GM19025 (cell line): ENCODE data around the gene MITD1.
"Not testable (repeated sequence)": the region's sequence is repeated elsewhere in the genome, so short reads cannot be mapped to it uniquely, and the experiment has no call there.

Source experiments
- ATAC-seq: cut with Tn5 transposase; IDR thresholded peaks from one replicate; pipeline ENCODE4 v1.9.1; 2021; ENCODE audit warnings: mild to moderate bottlenecking, low read depth, moderate library complexity; ENCODE audit not compliant: unreplicated experiment

The MITD1 gene

DNA sequence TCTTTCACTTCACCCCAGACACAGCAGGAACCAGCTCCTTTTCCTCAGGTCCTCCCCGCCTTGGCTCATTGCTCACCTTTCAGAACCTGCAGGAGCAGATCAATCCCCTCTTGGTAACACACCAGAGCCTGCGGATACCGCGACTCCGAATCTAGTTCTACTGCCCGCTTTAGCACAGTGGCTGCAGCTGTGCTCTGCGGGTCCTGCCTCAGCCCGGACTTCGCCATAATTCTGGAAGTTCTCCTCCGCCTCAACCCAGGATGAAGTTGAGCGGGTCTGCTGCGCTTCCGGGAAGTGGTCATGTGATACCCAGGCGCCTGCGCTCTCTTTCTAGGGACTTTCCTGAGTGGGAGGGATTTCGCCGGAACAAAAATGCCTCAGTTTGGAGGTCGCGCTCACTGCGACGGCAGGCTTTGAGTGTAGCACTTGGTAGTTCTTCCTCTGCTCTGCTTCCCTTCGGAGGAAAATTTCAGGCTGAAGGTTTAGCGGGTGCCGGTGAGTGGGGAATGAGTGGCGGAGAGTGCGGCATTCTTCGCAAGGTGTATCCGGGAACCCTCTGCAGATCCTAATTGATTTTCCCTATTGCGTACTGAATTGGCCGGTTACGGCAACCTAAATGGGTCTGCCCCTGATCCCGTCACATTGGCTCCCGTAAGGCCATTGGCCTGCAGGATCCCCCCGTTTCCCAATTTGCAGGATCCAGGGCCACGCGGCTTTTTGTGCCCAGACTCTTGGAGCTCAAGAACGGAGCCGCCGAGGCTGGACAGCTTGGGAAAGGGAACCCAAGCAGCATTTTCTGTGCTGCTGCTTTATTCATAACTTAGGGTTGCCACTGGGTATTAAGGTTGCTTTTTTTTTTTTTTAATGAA lies at the start of gene MITD1, which contains the start of gene MRPL30:
Gene MITD1, minus strand, starts transcription at position 304 of the 869 bp plus-strand sequence. Its CDS starts 77 bp downstream, at position 227.
Gene MRPL30, plus strand, starts transcription at position 430 of the 869 bp plus-strand sequence. CDS start 5,020 bp downstream, outside the sequence.
- ATAC-seq = peak; percentile 94

DNA sequence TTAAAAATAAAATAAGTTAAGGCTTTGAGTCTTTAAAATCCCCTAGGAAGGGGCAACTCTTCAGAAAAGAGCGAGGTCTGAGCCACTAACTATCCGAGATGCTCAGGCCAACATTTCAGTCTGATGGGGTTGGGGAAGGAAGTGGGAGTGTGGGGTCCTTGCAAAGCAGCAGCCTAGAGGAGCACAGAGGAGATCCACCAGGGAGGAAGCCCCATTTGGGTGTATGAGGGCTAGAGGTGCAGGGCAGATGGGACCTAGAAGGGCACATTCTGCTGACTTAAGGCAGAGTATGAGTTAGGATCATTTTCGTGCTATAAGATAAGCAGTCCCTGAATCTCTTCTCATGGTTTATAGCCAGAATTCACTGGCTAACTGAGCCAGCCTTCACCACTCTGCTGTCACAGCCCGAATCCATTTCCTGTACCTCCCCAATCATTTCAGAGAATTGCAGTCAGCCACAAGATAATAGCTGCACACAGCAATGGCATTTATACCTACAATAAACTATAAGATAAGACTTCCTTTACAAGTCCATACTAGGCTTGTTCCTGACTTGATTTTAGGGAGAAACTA lies 37.2 kb upstream of the MITD1 start:
- ATAC-seq = no peak

DNA sequence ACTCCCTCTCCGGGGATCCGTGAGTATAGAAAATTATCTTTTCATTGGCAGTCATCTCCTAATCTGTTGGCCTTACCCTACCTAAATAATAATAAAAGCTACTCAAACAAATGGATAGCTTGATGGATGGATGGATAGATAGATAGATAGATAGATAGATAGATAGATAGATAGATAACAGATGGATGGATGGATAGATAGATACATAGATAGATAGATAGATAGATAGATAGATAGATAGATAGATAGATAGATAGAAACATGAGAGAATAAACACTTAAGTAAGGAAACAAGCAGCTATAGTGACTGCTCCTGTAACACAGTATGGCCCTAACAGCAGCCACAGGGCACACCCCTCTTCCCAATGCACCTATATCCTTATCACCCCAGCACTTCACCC lies 35.2 kb upstream of the MITD1 start:
- ATAC-seq = no peak

DNA sequence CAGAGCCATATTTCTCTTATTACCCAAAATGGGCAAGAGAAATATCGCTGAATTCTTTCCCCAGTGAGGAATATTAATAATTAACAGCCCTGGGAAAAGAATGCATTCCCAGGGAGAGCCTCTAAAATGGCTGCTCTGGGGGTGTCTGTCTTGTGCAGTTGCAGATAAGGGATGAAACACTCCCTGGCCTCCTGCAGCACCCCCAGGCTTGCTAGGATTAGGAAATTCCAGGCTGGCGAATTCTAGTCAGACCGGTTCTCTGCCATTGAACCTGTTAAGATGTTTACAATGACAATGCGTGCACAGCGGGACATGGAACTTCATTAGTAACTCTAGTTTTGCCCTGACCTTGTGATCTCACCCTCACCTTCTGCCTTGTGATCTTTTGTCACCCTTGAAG lies 24.6 kb upstream of the MITD1 start:
- no peak for ATAC-seq

DNA sequence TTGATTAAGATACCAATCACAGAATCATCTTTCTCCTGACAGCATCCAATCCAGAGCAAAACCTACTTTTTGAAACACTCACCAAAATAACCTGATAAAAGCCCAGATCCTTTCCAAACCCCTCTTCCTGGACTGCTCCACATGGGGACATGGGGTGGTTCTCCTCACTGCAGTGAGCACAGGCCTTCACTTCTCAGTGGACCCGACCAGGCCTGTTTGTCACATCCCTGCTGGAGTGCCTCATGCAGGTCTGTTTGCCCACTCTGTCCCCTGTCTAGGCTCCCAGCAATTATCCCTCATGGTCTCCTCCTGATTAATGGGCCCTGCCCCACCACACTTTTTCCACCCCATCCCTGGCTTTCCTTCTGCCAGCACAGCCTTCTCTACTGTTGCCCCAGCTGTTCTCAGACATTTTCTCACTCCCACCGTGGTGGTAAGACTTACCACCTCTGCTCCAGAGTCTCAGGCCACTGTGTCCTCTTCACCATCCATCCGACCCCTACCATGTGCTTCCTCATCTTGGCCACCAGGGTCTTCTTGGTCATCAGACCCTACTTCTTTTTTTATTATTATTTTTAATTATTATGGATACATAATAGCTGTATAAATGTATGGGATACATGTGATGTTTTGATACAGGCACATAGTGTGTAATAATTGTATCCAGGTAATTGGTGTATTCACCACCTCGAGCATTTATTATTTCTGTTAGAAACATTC lies 21.3 kb upstream of the MITD1 start:
- ATAC-seq = no peak

DNA sequence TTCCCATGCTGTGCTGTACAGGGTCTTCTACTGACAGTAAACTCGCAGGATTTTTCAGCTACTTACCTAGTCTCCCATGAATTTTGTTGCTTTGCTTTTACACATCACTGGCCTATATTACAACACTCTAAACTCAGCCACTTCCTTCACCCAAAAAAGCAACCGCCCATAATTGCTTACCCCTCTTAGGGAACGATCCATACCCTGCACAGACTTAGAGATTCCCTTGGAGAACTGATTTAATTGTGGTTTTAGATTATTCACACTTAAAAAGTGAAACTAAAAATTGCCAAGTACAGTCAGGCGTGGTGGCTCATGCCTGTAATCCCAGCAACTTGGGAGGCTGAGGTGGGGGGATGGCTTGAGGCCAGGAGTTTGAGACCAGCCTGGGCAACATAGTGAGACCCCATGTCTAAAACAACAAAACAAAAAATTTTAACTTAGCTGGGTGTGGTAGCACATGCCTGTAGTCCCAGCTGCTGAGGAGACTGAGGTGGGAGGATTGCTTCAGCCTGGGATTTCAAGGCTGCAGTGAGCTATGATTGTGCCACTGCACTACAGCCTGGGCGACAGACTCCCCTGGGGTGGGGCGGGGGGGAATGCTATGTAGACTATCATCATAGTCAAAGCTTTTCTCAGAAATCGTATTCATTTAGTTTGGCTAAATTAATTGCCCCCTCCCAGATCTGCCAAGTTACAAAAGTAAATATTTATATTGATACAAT lies 19.4 kb upstream of the MITD1 start:
- no peak for ATAC-seq

DNA sequence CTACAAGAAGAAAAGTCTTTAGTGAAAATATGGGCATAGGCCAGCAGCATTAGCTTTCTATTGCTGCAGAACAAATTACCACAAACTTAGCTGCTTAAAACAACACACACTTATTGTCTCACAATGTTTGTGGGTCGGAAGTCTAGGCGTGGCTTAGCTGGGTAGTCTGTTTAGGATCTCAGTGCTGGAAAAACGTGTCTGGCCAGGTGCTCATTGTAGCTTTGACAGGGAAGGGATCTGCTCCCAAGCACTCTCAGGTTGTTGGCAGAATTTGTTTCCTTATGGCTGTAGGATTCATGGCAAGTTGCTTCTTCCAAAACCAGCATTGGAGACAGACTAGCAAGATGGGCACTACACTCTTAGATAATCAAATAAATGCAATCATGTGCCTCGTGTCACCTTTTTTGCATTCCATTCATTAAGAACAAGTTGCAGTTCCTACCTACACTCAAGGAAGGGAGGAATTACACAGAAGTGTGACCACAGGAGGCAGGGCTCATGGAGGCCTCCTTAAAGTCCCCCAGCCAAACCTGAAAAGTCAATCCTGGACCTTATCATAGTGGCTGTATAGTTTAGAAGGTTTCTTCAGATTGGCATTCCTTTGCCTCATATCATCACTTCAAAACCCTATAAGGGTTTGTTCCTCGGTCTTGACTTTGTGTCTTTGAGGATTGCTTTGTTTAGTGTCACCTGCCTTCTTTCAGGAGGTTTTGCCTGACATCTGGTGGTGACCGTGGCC lies 17.4 kb upstream of the MITD1 start:
- ATAC-seq = no peak

DNA sequence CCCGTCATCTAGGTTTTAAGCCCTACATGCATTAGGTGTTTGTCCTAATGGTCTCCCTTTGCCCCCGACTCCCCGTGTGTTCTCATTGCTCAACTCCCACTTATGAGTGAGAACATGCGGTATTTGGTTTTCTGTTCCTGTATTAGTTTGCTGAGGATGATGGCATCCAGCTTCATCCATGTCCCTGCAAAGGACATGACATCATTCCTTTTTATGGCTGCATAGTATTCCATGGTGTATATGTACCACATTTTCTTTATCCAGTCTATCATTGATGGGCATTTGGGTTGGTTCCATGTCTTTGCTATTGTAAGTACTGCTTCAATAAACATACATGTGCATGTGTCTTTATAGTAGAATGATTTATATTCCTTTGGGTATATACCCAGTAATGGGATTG lies 11.5 kb upstream of the MITD1 start:
- ATAC-seq = not testable (repeated sequence)

DNA sequence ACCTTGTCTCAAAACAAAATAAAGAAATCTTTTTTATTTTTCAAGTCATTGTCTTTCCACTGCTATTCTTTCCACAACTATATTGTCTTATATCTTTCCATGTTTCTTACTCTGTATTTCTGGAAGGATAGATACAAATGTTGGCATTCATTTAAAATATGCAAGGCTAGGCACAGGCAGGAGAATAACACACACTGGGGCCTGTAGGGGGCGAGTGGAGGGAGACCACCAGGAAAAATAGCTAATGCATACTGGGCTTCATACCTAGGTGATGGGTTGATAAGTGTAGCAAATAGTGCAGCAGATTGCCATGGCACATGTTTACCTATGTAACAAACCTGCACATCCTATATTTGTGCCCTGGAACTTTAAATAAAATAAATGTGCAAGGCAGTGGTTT lies 9.7 kb upstream of the MITD1 start:
- no peak for ATAC-seq

DNA sequence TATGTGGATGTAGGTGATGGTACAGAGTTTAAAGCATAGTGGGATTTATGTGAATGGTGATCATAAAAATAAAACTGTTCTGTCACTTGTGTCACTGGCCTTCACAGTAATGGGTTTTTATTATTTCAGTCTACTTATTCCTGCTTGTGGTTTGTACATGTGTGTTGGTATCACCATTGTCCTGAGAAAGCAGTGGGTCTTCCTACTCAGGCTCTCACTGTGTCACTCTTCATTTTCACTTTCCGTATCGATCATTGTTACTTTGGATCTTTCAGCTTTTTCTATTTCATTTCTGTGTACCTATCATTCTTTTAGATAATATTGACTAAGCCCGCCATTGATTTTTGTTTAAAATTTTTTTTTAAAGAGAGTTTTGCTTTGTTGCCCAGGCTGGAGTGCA lies 7.5 kb upstream of the MITD1 start:
- no peak for ATAC-seq

DNA sequence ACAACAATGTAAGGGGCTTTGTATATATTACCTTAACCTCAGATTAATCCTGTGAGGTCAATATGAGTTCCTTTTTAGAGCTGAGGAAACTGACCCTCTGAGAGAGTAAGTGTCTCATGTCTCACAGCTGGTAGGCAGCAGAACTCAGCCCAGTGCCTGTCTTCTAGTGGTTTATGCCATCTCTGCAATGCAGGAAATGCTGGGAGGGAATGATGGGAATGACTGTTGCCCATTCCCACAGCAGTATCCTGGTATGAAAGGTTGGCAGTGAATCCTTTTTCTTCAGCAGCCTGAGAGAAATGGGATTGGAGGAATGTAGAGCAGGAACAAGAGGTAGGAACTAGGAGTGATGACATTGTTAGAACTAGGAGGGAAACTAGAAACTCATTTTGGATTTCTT lies 6.2 kb upstream of the MITD1 start:
- no peak for ATAC-seq

DNA sequence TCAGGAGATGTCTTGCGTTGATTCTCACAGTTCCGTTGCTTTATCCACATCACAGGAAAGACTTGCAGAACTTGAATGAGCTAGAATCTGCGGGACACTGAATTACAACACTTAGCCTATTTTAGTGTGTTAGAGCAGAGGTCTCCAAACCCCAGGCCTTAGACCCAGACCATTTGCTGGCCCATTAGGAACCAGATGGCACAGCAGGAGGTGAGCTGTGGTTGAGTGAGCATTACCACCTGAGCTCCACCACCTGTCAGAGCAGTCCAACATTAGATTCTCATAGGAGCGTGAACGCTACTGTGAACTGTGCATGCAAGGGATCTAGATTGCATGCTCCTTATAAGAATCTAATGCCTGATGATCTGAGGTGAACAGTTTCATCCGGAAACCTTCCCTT lies 4.0 kb upstream of the MITD1 start:
- ATAC-seq = no peak

DNA sequence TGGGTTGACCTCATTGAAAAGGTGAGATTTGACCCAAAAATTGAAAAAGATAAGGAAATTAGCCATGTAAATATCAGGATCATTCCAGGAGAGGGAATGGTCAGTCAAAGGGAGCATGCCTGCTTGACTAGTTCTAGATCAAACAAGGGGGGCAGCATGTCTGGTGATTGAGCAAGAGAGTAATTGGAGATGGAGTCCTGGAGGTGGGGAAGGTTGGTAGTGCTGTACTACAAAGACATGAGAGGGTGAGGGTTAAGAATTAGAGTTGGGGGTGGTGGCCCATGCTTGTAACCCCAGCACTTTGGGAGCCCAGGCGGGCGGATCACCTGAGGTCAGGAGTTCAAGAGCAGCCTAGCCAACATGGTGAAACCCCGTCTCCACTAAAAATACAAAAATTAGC lies 2.2 kb upstream of the MITD1 start:
- no peak for ATAC-seq

DNA sequence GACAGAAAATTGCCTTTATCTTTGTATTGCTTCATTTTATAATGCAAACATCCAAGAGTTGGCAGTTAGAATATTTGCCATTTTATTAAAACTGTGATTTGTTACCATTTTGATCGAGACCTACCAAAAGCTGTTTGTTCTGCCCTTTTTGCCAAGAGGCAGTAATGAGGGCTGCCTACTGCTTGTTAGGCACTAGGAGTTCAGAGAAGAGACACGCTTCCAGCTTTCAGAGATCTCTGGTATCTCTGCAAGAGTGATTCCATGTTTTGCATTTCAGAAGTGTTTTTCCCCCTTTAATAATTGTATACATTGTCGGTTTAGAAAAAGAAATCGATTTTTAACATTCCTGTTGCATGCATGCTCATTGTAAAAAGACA lies 754 bp upstream of the MITD1 start:
- no peak for ATAC-seq

DNA sequence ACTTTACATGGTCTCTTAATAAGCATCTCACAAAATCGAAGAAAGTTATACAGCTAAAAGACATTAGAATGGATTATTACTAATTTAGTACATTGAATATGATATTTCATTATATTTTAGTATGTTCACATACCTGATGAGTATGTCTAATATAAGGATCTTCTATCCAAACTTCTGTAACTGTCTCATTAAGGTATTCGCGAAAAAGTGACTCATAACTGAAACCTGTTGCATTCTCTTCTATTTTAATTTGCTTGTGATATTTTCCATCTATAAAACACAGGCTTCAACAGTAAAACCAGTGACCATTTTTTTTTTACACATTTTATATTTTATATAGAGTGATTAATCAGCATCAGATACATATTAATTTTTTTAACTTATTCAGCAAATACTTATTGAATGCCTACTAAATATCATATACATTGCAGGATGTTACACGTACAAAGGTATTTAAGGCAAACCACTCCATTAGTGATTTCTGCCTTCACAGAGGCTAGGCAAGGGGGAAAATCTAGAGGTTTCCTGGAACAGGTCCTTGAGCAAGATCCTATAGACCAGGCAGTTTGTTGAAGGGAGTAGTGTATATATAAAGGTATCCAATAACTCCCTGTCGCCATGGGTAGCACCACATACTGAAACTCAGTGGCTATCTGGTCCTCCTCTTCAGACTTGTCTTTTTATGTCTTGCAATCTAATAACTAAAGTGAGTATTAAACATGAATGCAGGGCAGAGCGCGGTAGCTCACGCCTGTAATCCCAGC lies 9.3 kb downstream of the MITD1 start:
- no peak for ATAC-seq

DNA sequence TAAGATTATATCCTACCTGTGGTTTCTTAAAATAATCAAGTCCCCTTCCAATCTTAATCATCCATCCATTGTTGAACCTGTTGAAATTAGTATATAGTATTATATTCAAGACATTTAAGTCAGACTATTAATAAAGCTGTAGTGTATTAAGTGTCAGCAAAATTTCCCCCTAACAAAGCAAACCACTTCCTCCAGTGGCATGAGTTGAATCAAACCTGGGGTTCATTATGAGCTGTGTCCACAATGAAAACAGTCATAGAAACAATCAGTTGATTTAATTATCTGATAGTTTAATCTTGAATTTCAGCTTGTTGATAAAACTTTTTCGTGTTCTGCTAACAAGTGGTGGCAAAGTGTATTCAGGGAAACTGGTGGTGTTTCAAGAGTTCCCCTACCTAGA lies 11.3 kb downstream of the MITD1 start:
- ATAC-seq = no peak

DNA sequence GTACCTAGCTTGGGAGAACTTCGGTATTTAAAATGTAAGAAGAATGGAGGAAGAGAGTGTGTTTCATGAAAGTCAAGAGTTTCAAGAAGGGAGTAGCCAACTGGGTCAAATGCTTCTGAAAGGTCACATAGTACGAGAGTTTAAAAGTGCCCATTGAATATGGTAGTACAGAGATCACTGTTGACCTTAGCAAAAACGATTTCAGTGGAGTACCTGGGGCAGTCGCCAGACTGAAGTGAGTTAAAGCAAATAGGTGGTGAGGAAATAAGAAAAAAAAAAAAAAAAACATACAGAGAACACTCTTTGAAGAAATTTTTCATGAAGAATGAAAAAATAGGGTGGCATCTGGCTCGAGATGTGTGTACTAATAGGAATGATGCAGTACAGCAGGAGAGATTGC lies 14.6 kb downstream of the MITD1 start:
- no peak for ATAC-seq

DNA sequence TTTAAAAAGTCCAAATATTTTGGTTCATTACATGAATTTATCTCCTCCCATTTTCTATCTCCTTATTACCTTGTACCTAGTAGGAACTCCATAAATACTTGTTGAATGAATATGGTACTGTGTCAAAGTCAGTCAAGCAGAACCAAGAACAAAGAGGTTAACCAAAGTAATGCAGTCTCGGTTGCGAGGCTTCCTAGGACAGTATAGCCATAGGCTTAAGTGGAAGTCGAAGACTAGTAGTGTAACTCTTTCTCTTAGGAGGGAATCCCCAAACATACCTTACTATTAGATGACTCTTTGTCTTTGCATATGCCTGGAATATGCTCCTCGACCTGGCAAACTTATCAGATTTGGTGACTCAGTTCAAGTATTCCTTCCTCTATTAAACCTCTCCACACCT lies 21.3 kb downstream of the MITD1 start:
- ATAC-seq = no peak

DNA sequence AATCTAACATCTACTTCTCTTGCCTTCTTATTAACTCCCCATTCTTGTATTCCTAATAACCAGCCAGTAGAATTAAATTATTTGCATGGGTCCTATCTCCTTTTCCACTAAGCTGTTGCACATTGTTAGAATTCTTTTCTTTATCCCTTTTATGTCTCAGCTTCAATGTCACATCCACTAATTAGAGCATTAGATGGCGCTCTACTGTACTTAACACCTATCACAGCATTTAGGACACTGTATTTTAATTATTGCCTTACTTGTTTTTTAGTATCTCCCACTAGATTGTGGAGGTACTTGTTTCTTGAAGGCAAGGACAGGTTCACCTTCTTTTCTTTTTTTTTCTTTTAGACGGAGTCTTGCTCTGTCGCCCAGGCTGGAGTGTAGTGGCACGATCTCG lies 22.3 kb downstream of the MITD1 start:
- ATAC-seq = no peak
